SK-N-SH (cell line): ENCODE measurements around the gene MECP2. TPM values are rescaled to one million over a fixed set of nuclear protein-coding genes. Genes with fewer than 3 reads are reported as not detected.

Experiments
- CTCF ChIA-PET: fragments of 300-600, 350-600 bp; formaldehyde crosslinking; extraction: SDS; loops from one replicate; lab custom pipeline; 2021; lab: Yijun Ruan, JAX
- POLR2A ChIA-PET: fragments of 350-600 bp; sonication (Branson Sonifier 250); formaldehyde crosslinking; extraction: SDS; loops from one replicate; lab custom pipeline; 2020; ENCODE audit warnings: antibody characterized with exemption, inconsistent platforms; lab: Yijun Ruan, JAX
- DNase-seq: peaks from one replicate; pipeline ENCODE4 v3.0.0; 2012
- H2AFZ ChIP-seq: fragments of 200-600 bp; sonication (generic); 2 replicates; pipeline ENCODE4 v1.8.1; 2016; ENCODE audit warnings: antibody characterized with exemption, mild to moderate bottlenecking, low read depth
- H3F3A ChIP-seq: fragments of 200-600 bp; sonication (generic); replicated peaks from 2 replicates; pipeline ENCODE3; 2016; ENCODE audit warnings: antibody characterized with exemption, mild to moderate bottlenecking; ENCODE audit not compliant: insufficient read depth
- H3K27ac ChIP-seq, 2 experiments: fragments of 200-500 bp in 1 of 2; fragments of 200-600 bp in 1 of 2; sonication (Bioruptor generic) in 1 of 2; sonication (generic), shearing (Covaris generic) in 1 of 2; 2 replicates each; pipeline versions ENCODE4 v1.5.1 to v1.6.1; 2014 to 2016; ENCODE audit warnings: low read depth in 2 of 2, inconsistent platforms in 1 of 2, low read length in 1 of 2, mild to moderate bottlenecking in 1 of 2, mixed read lengths in 1 of 2
- H3K27me3 ChIP-seq: fragments of 200-600 bp; sonication (generic), shearing (Covaris generic); 2 replicates; pipeline ENCODE4 v1.6.1; 2016; ENCODE audit warnings: mixed run types; ENCODE audit not compliant: insufficient read depth
- H3K36me3 ChIP-seq, 2 experiments: fragments of 200-500 bp in 1 of 2; fragments of 200-600 bp in 1 of 2; sonication (Bioruptor generic) in 1 of 2; sonication (generic) in 1 of 2; replicated peaks in 1 of 2; 2 replicates each; pipeline versions ENCODE3 to v1.5.1; 2014 to 2016; ENCODE audit warnings: low read length in 1 of 2, mild to moderate bottlenecking in 1 of 2; ENCODE audit not compliant: insufficient read depth in 2 of 2, control insufficient read depth in 1 of 2
- H3K4me1 ChIP-seq, 2 experiments: fragments of 200-500 bp in 1 of 2; fragments of 200-600 bp in 1 of 2; sonication (Bioruptor generic) in 1 of 2; sonication (generic), shearing (Covaris generic) in 1 of 2; 2 replicates each; pipeline versions ENCODE4 v1.5.1 to v1.6.1; 2014 to 2016; ENCODE audit warnings: low read depth in 1 of 2, low read length in 1 of 2, mixed run types in 1 of 2; ENCODE audit not compliant: insufficient read depth in 2 of 2, control insufficient read depth in 1 of 2
- H3K4me2 ChIP-seq: fragments of 200-600 bp; sonication (generic), shearing (Covaris generic); 2 replicates; pipeline ENCODE4 v1.6.1; 2017; ENCODE audit warnings: mixed run types
- H3K4me3 ChIP-seq, 2 experiments: fragments of 200-500 bp in 1 of 2; fragments of 200-600 bp in 1 of 2; sonication (Bioruptor generic) in 1 of 2; sonication (generic), shearing (Covaris generic) in 1 of 2; 2 replicates each; pipeline versions ENCODE4 v1.5.1 to v1.8.1; 2014 to 2016; ENCODE audit warnings: low read depth in 2 of 2, inconsistent platforms in 1 of 2, low read length in 1 of 2, mild to moderate bottlenecking in 1 of 2, mixed read lengths in 1 of 2, moderate library complexity in 1 of 2
- H3K79me2 ChIP-seq: fragments of 200-600 bp; sonication (generic); 2 replicates; pipeline ENCODE4 v1.8.1; 2017; ENCODE audit warnings: mild to moderate bottlenecking; ENCODE audit not compliant: insufficient read depth
- H3K9ac ChIP-seq: fragments of 200-600 bp; sonication (generic); 2 replicates; pipeline ENCODE4 v1.6.1; 2017; ENCODE audit warnings: mixed run types
- H3K9me2 ChIP-seq: fragments of 200-600 bp; sonication (generic); 2 replicates; pipeline ENCODE4 v1.6.1; 2017; ENCODE audit warnings: mixed run types
- H3K9me3 ChIP-seq: fragments of 200-600 bp; sonication (generic); 2 replicates; pipeline ENCODE4 v1.6.1; 2017; ENCODE audit warnings: mixed run types, mild to moderate bottlenecking, moderate library complexity
- H4K20me1 ChIP-seq: fragments of 200-600 bp; sonication (generic); 2 replicates; pipeline ENCODE4 v1.6.1; 2017; ENCODE audit warnings: mild to moderate bottlenecking, mixed run types; ENCODE audit not compliant: insufficient read depth
- FOSL2 ChIP-seq: IDR thresholded peaks from 2 replicates; pipeline ENCODE4 v1.4.0; 2012; ENCODE audit warnings: low read depth, mild to moderate bottlenecking, moderate library complexity, borderline replicate concordance
- JUND ChIP-seq: IDR thresholded peaks from 2 replicates; pipeline ENCODE4 v1.4.0; 2012
- NRF1 ChIP-seq: IDR thresholded peaks from 2 replicates; pipeline ENCODE4 v1.6.1; 2012; ENCODE audit warnings: low read depth, mild to moderate bottlenecking, low read length
- PBX3 ChIP-seq: IDR thresholded peaks from 2 replicates; pipeline ENCODE4; 2012
- RAD21 ChIP-seq: IDR thresholded peaks from 2 replicates; pipeline ENCODE4 v1.6.1; 2012; ENCODE audit warnings: mild to moderate bottlenecking, low read length
- TAF1 ChIP-seq: IDR thresholded peaks from 2 replicates; pipeline ENCODE4 v1.6.1; 2012; ENCODE audit warnings: low read depth, mild to moderate bottlenecking, low read length, moderate library complexity, borderline replicate concordance
- USF2 ChIP-seq: fragments of 150-350 bp; IDR thresholded peaks from 2 replicates; pipeline ENCODE4 v1.6.1; 2017; ENCODE audit warnings: antibody characterized with exemption, low read length, low read depth, borderline replicate concordance
- YY1 ChIP-seq: IDR thresholded peaks from 2 replicates; pipeline ENCODE4 v1.4.0; 2012; ENCODE audit warnings: low read depth, mild to moderate bottlenecking
- ZBTB33 ChIP-seq: IDR thresholded peaks from 2 replicates; pipeline ENCODE4 v1.4.0; 2012; ENCODE audit warnings: low read depth, borderline replicate concordance
- WGBS: methylation state at CpG from one replicate; pipeline ENCODE4 v1.1.6; 2017; ENCODE audit warnings: low lambda C conversion rate; 5-methylcytosine and 5-hydroxymethylcytosine counted together
- polyA plus RNA-seq, 3 experiments: library from polyadenylated mRNA; depleted of rRNA; stranded (reverse); fragments of >200 nt; gene quantifications; 2 replicates each; pipeline ENCODE4 v1.2.3, GENCODE V29; 2012
- TF ChIP-seq, protein P1 (sequence below): fragments of 200-600 bp; sonication (generic); IDR thresholded peaks from 2 replicates; pipeline ENCODE4 v1.6.1; 2017; ENCODE audit warnings: antibody characterized with exemption, mild to moderate bottlenecking, moderate library complexity
- TF ChIP-seq, protein P2 (sequence below): fragments of 150-350 bp; IDR thresholded peaks from 2 replicates; pipeline ENCODE4 v1.6.1; 2016; ENCODE audit warnings: mild to moderate bottlenecking, low read depth, low read length
- TF ChIP-seq, protein P3 (sequence below): IDR thresholded peaks from 2 replicates; pipeline ENCODE4 v1.4.0; 2012; ENCODE audit warnings: low read depth
- TF ChIP-seq, protein P4 (sequence below): IDR thresholded peaks from 2 replicates; pipeline ENCODE4 v1.6.1; 2012; ENCODE audit warnings: mild to moderate bottlenecking, low read depth, low read length, moderate library complexity

MECP2 gene
- polyA plus RNA-seq, 1 of the 3 experiments (the other 2 are of a cell fraction) = 8.2 TPM

DNA sequence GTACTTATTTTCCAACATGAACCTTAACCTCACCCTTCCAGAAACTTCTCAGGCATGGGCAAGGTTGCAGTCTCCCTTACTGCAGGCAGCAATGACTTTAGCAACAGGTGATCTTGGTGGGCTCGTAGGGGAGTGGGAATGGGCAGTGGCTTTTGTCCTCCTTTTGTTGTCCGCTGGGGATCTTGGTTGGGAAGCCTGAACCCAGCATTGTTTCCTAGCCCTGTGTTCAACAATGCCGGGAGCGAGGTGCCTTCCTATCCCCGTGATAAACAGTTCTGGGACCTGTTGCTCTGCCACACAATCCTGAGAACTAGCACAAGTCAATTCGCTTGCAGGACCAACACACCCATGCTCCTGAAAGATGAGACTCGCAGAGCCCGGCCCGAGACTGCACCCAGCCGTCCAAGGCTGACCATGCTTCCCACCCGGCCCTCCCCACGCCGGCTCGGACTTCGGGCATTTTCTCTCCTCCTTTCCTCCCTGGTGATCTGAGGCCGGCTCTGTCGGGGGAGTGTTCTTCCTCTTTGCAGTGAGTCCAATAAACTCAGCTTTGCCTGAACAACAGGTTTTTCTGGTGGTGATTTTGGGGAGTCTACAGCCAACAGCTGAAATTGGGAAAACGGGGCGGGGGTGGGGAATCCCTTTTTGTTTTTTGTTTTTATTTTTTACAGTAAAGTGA lies 98.0 kb downstream of the MECP2 start:
- ChIA-PET POLR2A (interaction anchor here (0.6 kb wide), 1 partner anchor 236 kb away, joined by 3 read pairs; no protein-coding TSS in a partner anchor), CTCF (interaction anchor here (6.0 kb wide), 1 partner anchor 13 kb away, joined by 43 read pairs; no protein-coding TSS in a partner anchor)
- H3K27me3 ChIP-seq = 0 out of 2 replicates have a peak, but pooled peaks cover 3% of the 10 kb centered on the region
- H4K20me1 ChIP-seq = no peaks in the 10 kb centered on the region
- H3K79me2 ChIP-seq = no peaks in the 10 kb centered on the region
- H3K36me3 ChIP-seq = no peaks in the 10 kb centered on the region
- H3K27ac ChIP-seq = no peak overlapping the region
- no peak overlapping the region for H3K9ac ChIP-seq
- TF ChIP-seq JUND (no peak), TAF1 (no peak), YY1 (no peak)
- TF ChIP-seq, protein P1, sequence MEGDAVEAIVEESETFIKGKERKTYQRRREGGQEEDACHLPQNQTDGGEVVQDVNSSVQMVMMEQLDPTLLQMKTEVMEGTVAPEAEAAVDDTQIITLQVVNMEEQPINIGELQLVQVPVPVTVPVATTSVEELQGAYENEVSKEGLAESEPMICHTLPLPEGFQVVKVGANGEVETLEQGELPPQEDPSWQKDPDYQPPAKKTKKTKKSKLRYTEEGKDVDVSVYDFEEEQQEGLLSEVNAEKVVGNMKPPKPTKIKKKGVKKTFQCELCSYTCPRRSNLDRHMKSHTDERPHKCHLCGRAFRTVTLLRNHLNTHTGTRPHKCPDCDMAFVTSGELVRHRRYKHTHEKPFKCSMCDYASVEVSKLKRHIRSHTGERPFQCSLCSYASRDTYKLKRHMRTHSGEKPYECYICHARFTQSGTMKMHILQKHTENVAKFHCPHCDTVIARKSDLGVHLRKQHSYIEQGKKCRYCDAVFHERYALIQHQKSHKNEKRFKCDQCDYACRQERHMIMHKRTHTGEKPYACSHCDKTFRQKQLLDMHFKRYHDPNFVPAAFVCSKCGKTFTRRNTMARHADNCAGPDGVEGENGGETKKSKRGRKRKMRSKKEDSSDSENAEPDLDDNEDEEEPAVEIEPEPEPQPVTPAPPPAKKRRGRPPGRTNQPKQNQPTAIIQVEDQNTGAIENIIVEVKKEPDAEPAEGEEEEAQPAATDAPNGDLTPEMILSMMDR = no peak
- H3K4me2 ChIP-seq = 0 out of 2 replicates have a peak overlapping the region, but pooled peaks have one; percentile 24
- H2AFZ ChIP-seq = no peak overlapping the region
- no peaks in the 10 kb centered on the region for H3F3A ChIP-seq
- no peaks in the 10 kb centered on the region for H3K9me3 ChIP-seq
- no peaks in the 10 kb centered on the region for H3K9me2 ChIP-seq
- 50% methylated on average over 16 of the region's 19 CpGs for WGBS
- no peak for DNase-seq
- H3K4me3 ChIP-seq = no peak overlapping the region
- H3K4me1 ChIP-seq = peaks cover 5 to 6% of the 10 kb centered on the region in 2 experiments; a peak in 2 of 4 replicates

GRCh38 chrX:153995504-153995903 lies 102.0 kb downstream of the MECP2 start:
- Histone ChIP-seq H3K27me3 (peaks cover 6% of the 10 kb centered on the region), H3F3A (no peaks in the 10 kb centered on the region), H2AFZ (no peak overlapping the region), H3K79me2 (no peaks in the 10 kb centered on the region), H3K4me3 (no peak overlapping the region), H3K9ac (no peak overlapping the region), H4K20me1 (no peaks in the 10 kb centered on the region), H3K27ac (no peak overlapping the region), H3K9me2 (no peaks in the 10 kb centered on the region), H3K36me3 (no peaks in the 10 kb centered on the region), H3K4me2 (no peak overlapping the region), H3K4me1 (no peaks in the 10 kb centered on the region), H3K9me3 (no peaks in the 10 kb centered on the region)
- no peak for DNase-seq
- no peak for TF ChIP-seq ZBTB33
- no peak for TF ChIP-seq USF2
- TF ChIP-seq, protein P2, sequence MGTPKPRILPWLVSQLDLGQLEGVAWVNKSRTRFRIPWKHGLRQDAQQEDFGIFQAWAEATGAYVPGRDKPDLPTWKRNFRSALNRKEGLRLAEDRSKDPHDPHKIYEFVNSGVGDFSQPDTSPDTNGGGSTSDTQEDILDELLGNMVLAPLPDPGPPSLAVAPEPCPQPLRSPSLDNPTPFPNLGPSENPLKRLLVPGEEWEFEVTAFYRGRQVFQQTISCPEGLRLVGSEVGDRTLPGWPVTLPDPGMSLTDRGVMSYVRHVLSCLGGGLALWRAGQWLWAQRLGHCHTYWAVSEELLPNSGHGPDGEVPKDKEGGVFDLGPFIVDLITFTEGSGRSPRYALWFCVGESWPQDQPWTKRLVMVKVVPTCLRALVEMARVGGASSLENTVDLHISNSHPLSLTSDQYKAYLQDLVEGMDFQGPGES = no peak
- TF ChIP-seq, protein P3, sequence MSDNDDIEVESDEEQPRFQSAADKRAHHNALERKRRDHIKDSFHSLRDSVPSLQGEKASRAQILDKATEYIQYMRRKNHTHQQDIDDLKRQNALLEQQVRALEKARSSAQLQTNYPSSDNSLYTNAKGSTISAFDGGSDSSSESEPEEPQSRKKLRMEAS = no peak
- TF ChIP-seq RAD21 = no peak
- TF ChIP-seq, protein P4, sequence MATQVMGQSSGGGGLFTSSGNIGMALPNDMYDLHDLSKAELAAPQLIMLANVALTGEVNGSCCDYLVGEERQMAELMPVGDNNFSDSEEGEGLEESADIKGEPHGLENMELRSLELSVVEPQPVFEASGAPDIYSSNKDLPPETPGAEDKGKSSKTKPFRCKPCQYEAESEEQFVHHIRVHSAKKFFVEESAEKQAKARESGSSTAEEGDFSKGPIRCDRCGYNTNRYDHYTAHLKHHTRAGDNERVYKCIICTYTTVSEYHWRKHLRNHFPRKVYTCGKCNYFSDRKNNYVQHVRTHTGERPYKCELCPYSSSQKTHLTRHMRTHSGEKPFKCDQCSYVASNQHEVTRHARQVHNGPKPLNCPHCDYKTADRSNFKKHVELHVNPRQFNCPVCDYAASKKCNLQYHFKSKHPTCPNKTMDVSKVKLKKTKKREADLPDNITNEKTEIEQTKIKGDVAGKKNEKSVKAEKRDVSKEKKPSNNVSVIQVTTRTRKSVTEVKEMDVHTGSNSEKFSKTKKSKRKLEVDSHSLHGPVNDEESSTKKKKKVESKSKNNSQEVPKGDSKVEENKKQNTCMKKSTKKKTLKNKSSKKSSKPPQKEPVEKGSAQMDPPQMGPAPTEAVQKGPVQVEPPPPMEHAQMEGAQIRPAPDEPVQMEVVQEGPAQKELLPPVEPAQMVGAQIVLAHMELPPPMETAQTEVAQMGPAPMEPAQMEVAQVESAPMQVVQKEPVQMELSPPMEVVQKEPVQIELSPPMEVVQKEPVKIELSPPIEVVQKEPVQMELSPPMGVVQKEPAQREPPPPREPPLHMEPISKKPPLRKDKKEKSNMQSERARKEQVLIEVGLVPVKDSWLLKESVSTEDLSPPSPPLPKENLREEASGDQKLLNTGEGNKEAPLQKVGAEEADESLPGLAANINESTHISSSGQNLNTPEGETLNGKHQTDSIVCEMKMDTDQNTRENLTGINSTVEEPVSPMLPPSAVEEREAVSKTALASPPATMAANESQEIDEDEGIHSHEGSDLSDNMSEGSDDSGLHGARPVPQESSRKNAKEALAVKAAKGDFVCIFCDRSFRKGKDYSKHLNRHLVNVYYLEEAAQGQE = no peak
- no peak for TF ChIP-seq NRF1
- TF ChIP-seq PBX3 = no peak
- no peak for TF ChIP-seq FOSL2
- CTCF ChIA-PET = interaction anchor here (2.6 kb wide), 1 partner anchor 18 kb away, joined by 16 read pairs; no protein-coding TSS in a partner anchor
- POLR2A ChIA-PET = no interaction called here
- 91% methylated on average over 8 of the region's 8 CpGs for WGBS
